ENCODE results near the gene RPS6KA5.

- TF ChIP-seq ZC3H11A (IDR thresholded peaks at IDR 0.05) (no peak), JUN (IDR thresholded peaks at IDR 0.05) (no peak), BHLHE40 (IDR thresholded peaks at IDR 0.05; ENCODE audit: low read depth, low read length) (no peak), NPAS2 (CRISPR knock-in tag; IDR thresholded peaks at IDR 0.05; ENCODE audit: borderline replicate concordance) (no peak), MAFK (IDR thresholded peaks at IDR 0.05; ENCODE audit: partially characterized antibody) (no peak), RFX5 (IDR thresholded peaks at IDR 0.05) (no peak), POLR2A (IDR thresholded peaks at IDR 0.05; ENCODE audit: low read length) (no peak), CTCF (IDR thresholded peaks at IDR 0.05) (no peak), RCOR1 (IDR thresholded peaks at IDR 0.05; ENCODE audit: low read depth, low read length) (no peak), REST (IDR thresholded peaks at IDR 0.05) (no peak)
- TF ChIP-seq, protein P1, sequence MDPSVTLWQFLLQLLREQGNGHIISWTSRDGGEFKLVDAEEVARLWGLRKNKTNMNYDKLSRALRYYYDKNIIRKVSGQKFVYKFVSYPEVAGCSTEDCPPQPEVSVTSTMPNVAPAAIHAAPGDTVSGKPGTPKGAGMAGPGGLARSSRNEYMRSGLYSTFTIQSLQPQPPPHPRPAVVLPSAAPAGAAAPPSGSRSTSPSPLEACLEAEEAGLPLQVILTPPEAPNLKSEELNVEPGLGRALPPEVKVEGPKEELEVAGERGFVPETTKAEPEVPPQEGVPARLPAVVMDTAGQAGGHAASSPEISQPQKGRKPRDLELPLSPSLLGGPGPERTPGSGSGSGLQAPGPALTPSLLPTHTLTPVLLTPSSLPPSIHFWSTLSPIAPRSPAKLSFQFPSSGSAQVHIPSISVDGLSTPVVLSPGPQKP (IDR thresholded peaks at IDR 0.05; ENCODE audit: low read depth, low read length), result no peak
Observed at GRCh38 chr14:90849787-90850444, 210.5 kb downstream of the RPS6KA5 start.
